HepG2 (cell line): ENCODE results near the gene MPST. TPM values are rescaled to one million over a fixed set of nuclear protein-coding genes. Genes with fewer than 3 reads are reported as not detected.

Experiments
- ATAC-seq: fragments of 200-7000 bp; cut with Tn5 transposase; 3 replicates; pipeline ENCODE4 v1.9.1; 2020; ENCODE audit warnings: mild to moderate bottlenecking, moderate library complexity
- BruUV-seq: library from RNA; stranded (reverse); fragments of 400-500 nt; replicated peaks from 2 replicates; lab custom pipeline; 2021; lab: Mats Ljungman, UMichigan
- CTCF ChIA-PET: fragments of 300-600 bp; formaldehyde crosslinking; extraction: SDS; loops from one replicate; lab custom pipeline; 2021; ENCODE audit warnings: low total read pairs, inconsistent platforms, low intra/inter-chr PET ratio; lab: Yijun Ruan, JAX
- POLR2A ChIA-PET: fragments of 350-600 bp; sonication (Branson Sonifier 250); formaldehyde crosslinking; loops from one replicate; lab custom pipeline; 2020; ENCODE audit warnings: antibody characterized with exemption, inconsistent platforms; lab: Yijun Ruan, JAX
- DNase-seq: peaks from one replicate; pipeline ENCODE4 v3.0.0-alpha.2; 2015; ENCODE audit warnings: low spot score
- FAIRE-seq: peaks from 3 replicates; lab custom pipeline; 2011; peaks lifted over from hg19 to GRCh38; lab: Jason Lieb, UNC
- H2AFZ ChIP-seq: one replicate; pipeline ENCODE4 v1.6.1; 2011; ENCODE audit warnings: low read length, inconsistent platforms
- H3K27ac ChIP-seq: fragments of 300-600 bp; 3 replicates; pipeline ENCODE4 v1.8.0; 2011; ENCODE audit warnings: mixed run types, mild to moderate bottlenecking, mixed read lengths, low read length, inconsistent platforms; ENCODE audit not compliant: insufficient read depth; ENCODE audit errors: extremely low read length
- H3K27me3 ChIP-seq, 2 experiments: fragments of 200-600 bp in 1 of 2; 2 replicates in 1 of 2; 3 replicates in 1 of 2; pipeline versions ENCODE4 v1.6.0 to v1.8.0; 2011; ENCODE audit warnings: low read length in 2 of 2, mild to moderate bottlenecking in 2 of 2, moderate library complexity in 2 of 2, inconsistent platforms in 1 of 2; ENCODE audit not compliant: insufficient read depth in 2 of 2, control insufficient read depth in 1 of 2
- H3K36me3 ChIP-seq, 2 experiments: fragments of 200-600 bp in 1 of 2; replicated peaks in 1 of 2; 2 replicates in 1 of 2; 3 replicates in 1 of 2; pipeline versions ENCODE4 v1.5.1 to v1.8.0; 2011; ENCODE audit warnings: low read length in 2 of 2, inconsistent platforms in 1 of 2; ENCODE audit not compliant: insufficient read depth in 2 of 2, control insufficient read depth in 1 of 2
- H3K4me1 ChIP-seq: 2 replicates; pipeline ENCODE4 v1.5.1; 2012; ENCODE audit warnings: low read length, inconsistent platforms; ENCODE audit not compliant: insufficient read depth
- H3K4me2 ChIP-seq: 2 replicates; pipeline ENCODE4 v1.6.0; 2011; ENCODE audit warnings: low read depth, low read length, inconsistent platforms
- H3K4me3 ChIP-seq, 3 experiments: fragments of 200-600 bp in 1 of 3; sonication (generic), shearing (Covaris generic) in 1 of 3; replicated peaks in 1 of 3; 2 replicates each; pipeline ENCODE4 v1.5.1; 2011 to 2016; ENCODE audit warnings: low read length in 3 of 3, inconsistent platforms in 2 of 3, low read depth in 2 of 3, mild to moderate bottlenecking in 2 of 3, control low read depth in 1 of 3, mixed read lengths in 1 of 3; ENCODE audit not compliant: insufficient read depth in 1 of 3
- H3K79me2 ChIP-seq: one replicate; pipeline ENCODE4 v1.6.1; 2011; ENCODE audit warnings: low read length, inconsistent platforms; ENCODE audit not compliant: insufficient read depth
- H3K9ac ChIP-seq: 2 replicates; pipeline ENCODE4 v1.6.0; 2011; ENCODE audit warnings: mild to moderate bottlenecking, low read depth, low read length, inconsistent platforms; ENCODE audit not compliant: insufficient read depth
- H3K9me3 ChIP-seq: 2 replicates; pipeline ENCODE4 v1.5.1; 2012; ENCODE audit warnings: mild to moderate bottlenecking, low read length
- H4K20me1 ChIP-seq: 2 replicates; pipeline ENCODE4 v1.6.0; 2011; ENCODE audit warnings: inconsistent platforms, mild to moderate bottlenecking, low read length, moderate library complexity; ENCODE audit not compliant: insufficient read depth
- ERF ChIP-seq: IDR thresholded peaks from 2 replicates; pipeline ENCODE4 v1.6.1; 2018; ENCODE audit warnings: missing biosample characterization, missing genetic modification reagents
- KAT8 ChIP-seq: IDR thresholded peaks from 2 replicates; pipeline ENCODE4 v1.6.1; 2016; ENCODE audit warnings: missing genetic modification reagents, missing compliant biosample characterization
- MIER3 ChIP-seq: IDR thresholded peaks from 2 replicates; pipeline ENCODE4 v1.6.1; 2016; ENCODE audit warnings: missing compliant biosample characterization, borderline replicate concordance
- NR2F2 ChIP-seq: IDR thresholded peaks from 2 replicates; pipeline ENCODE4 v1.6.1; 2012; ENCODE audit warnings: low read depth, inconsistent platforms, borderline replicate concordance
- RAD21 ChIP-seq: fragments of 450-650 bp; formaldehyde crosslinking; IDR thresholded peaks from 2 replicates; pipeline ENCODE4 v1.5.0; 2020; ENCODE audit warnings: mild to moderate bottlenecking
- SETDB1 ChIP-seq: sonication (generic); formaldehyde crosslinking; IDR thresholded peaks from 2 replicates; pipeline ENCODE4 v1.5.1; 2020; ENCODE audit warnings: missing genetic modification reagents, mild to moderate bottlenecking, borderline replicate concordance
- STAT5B ChIP-seq: sonication (generic); formaldehyde crosslinking; IDR thresholded peaks from 2 replicates; pipeline ENCODE4 v1.4.0; 2020; ENCODE audit warnings: missing genetic modification reagents
- SUZ12 ChIP-seq: fragments of 150-350 bp; IDR thresholded peaks from 2 replicates; pipeline ENCODE4 v1.6.1; 2014; ENCODE audit warnings: low read depth, low read length
- ZBTB7B ChIP-seq: sonication (generic); formaldehyde crosslinking; IDR thresholded peaks from 2 replicates; pipeline ENCODE4 v1.4.0; 2020; ENCODE audit warnings: missing genetic modification reagents
- ZMAT3 ChIP-seq: sonication (generic); formaldehyde crosslinking; conservative IDR thresholded peaks from 2 replicates; pipeline ENCODE4 v1.7.0; 2021; ENCODE audit warnings: missing genetic modification reagents
- ZNF232 ChIP-seq: sonication (generic); formaldehyde crosslinking; IDR thresholded peaks from 2 replicates; pipeline ENCODE4 v1.4.0; 2020; ENCODE audit warnings: missing genetic modification reagents, borderline replicate concordance
- ZNF296 ChIP-seq: sonication (generic); formaldehyde crosslinking; conservative IDR thresholded peaks from 2 replicates; pipeline ENCODE4 v1.5.0; 2020; ENCODE audit warnings: mild to moderate bottlenecking, missing genetic modification reagents
- ZNF484 ChIP-seq: sonication (generic); formaldehyde crosslinking; IDR thresholded peaks from 2 replicates; pipeline ENCODE4 v1.5.1; 2020; ENCODE audit warnings: mild to moderate bottlenecking, low read depth, missing genetic modification reagents, borderline replicate concordance
- WGBS: methylation state at CpG from one replicate; pipeline ENCODE4 v1.1.6; 2017; ENCODE audit warnings: low lambda C conversion rate; 5-methylcytosine and 5-hydroxymethylcytosine counted together
- in situ Hi-C: cut with HindIII; loops from 2 replicates; pipeline ENCODE4 v1.10.0; 2017; ENCODE audit warnings: low pct_unique_long_range_greater_than_20kb; ENCODE audit not compliant: extremely low pct_ligation_motif_present
- intact Hi-C: fragments of 100-400 bp; cut with micrococcal nuclease; formaldehyde crosslinking; loops from one replicate; pipeline ENCODE4 v1.10.0; 2022; ENCODE audit not compliant: unreplicated experiment
- polyA plus RNA-seq, 8 experiments: library from polyadenylated mRNA; depleted of rRNA in 3 of 8; stranded (reverse) in 7 of 8; unstranded in 1 of 8; fragments of >200 nt; fragmentation: Illumina TruSeq in 4 of 8; extraction: Trizol in 4 of 8; gene quantifications; 2 replicates each; pipeline versions ENCODE4 v1.2.1 to v1.2.3, GENCODE V29; 2011 to 2016; ENCODE audit warnings: low read depth in 4 of 8, missing spikeins in 1 of 8, mixed read lengths in 1 of 8; ENCODE audit not compliant: insufficient read depth in 1 of 8
- total RNA-seq, 5 experiments: library from RNA; depleted of rRNA; stranded (reverse); fragments of >200 nt; fragmentation: Illumina TruSeq; extraction: Trizol; gene quantifications; 2 replicates each; pipeline ENCODE4 v1.2.3, GENCODE V29; 2016; ENCODE audit warnings: low read depth in 1 of 5
- TF ChIP-seq, protein P1 (sequence below): sonication (generic); formaldehyde crosslinking; IDR thresholded peaks from 2 replicates; pipeline ENCODE4 v1.8.1; 2023; ENCODE audit warnings: mild to moderate bottlenecking, inconsistent platforms, moderate library complexity, missing genetic modification reagents, borderline replicate concordance
- TF ChIP-seq, protein P2 (sequence below): sonication (generic); formaldehyde crosslinking; conservative IDR thresholded peaks from 2 replicates; pipeline ENCODE4 v1.8.0; 2022; ENCODE audit warnings: low read depth, missing genetic modification reagents
- TF ChIP-seq, protein P3 (sequence below): sonication (generic); formaldehyde crosslinking; IDR thresholded peaks from 2 replicates; pipeline ENCODE4 v1.4.0; 2020; ENCODE audit warnings: low read depth, missing genetic modification reagents

MPST gene
- total and polyA plus RNA-seq, 2 of the 13 experiments (the other 11 are each of a cell fraction or from before 2014, with no cell fraction given), result 133 to 141 TPM

DNA sequence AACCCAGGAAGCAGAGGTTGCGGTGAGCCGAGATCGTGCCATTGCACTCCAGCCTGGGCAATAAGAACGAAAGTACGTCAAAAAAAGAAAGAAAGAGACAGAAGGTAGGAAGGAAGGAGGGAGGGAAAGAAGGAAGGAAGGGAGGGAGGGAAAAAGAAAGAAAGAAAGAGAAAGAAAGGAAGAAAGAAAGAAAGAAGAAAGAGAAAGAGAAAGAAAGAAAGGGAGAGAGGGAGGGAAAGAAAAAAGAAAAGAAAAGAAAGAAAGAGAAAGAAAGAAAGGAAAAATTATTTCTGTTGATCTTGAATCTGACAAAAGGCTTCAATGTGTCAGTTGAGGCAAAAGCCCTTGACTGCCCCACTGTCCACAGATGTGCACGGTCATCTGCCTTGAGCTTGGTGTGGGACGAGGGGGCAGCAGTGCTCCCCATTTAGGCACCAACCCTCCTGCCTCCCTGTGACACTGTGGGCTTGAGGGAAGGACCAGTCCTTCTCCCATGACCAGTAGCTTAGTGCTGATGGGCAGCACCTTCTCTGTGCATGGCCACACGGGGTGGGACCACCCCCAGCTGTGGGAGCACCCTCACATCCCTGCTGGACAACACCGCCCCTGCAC lies 56.4 kb downstream of the MPST start (continued):
- TF ChIP-seq NR2F2, result no peak
- TF ChIP-seq ZMAT3 (CRISPR knock-in tag), result no peak

DNA sequence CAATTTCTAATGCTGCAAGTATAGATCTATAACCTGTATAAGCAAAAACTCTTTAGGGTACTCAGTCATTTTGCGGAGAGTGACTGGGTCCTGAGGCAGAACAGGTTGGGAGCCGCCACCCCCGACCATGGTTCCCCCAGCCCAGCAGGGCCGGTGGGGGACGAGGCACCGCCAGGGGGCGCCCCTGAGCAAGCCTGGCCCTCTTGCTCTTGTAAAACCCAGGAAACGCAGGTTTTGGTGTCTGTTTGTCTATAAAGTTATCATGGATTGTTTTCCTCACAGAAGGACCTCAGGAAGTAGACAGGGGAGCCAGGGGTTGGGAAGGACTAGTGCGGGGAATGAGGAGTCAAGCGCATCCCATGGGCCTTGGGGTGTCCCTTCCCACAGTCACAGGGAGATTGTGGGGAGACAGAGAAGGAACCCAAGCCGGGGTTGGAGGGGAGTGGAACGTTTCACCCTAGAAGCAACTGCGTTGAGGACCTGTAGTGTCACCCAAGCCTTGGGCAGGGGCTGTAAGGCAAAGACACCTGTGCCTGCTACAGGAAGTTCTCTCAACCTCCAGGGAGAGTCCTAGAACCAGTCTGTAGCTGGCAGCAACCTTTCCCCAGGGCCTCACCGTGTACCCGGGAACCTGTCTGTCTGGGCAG lies 58.4 kb downstream of the MPST start:
- in situ Hi-C loops, result no loop called here
- DNase-seq, result peak; percentile 29
- TF ChIP-seq, protein P1, sequence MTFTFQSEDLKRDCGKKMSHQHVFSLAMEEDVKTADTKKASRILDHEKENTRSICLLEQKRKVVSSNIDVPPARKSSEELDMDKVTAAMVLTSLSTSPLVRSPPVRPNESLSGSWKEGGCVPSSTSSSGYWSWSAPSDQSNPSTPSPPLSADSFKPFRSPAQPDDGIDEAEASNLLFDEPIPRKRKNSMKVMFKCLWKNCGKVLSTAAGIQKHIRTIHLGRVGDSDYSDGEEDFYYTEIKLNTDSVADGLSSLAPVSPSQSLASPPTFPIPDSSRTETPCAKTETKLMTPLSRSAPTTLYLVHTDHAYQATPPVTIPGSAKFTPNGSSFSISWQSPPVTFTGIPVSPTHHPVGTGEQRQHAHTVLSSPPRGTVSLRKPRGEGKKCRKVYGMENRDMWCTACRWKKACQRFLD (CRISPR knock-in tag), result no peak
- TF ChIP-seq MIER3, result no peak
- 0 out of 2 replicates have a peak, but pooled peaks have one; percentile 36 for TF ChIP-seq ERF
- TF ChIP-seq ZBTB7B (CRISPR knock-in tag), result no peak
- peak; percentile 86 for TF ChIP-seq RAD21 (CRISPR knock-in tag)
- TF ChIP-seq STAT5B (CRISPR knock-in tag), result no peak
- TF ChIP-seq, protein P2, sequence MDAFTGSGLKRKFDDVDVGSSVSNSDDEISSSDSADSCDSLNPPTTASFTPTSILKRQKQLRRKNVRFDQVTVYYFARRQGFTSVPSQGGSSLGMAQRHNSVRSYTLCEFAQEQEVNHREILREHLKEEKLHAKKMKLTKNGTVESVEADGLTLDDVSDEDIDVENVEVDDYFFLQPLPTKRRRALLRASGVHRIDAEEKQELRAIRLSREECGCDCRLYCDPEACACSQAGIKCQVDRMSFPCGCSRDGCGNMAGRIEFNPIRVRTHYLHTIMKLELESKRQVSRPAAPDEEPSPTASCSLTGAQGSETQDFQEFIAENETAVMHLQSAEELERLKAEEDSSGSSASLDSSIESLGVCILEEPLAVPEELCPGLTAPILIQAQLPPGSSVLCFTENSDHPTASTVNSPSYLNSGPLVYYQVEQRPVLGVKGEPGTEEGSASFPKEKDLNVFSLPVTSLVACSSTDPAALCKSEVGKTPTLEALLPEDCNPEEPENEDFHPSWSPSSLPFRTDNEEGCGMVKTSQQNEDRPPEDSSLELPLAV (CRISPR knock-in tag), result no peak
- no peak for TF ChIP-seq ZNF484
- TF ChIP-seq SUZ12, result no peak
- no peak for TF ChIP-seq ZNF232 (CRISPR knock-in tag)
- TF ChIP-seq, protein P3, sequence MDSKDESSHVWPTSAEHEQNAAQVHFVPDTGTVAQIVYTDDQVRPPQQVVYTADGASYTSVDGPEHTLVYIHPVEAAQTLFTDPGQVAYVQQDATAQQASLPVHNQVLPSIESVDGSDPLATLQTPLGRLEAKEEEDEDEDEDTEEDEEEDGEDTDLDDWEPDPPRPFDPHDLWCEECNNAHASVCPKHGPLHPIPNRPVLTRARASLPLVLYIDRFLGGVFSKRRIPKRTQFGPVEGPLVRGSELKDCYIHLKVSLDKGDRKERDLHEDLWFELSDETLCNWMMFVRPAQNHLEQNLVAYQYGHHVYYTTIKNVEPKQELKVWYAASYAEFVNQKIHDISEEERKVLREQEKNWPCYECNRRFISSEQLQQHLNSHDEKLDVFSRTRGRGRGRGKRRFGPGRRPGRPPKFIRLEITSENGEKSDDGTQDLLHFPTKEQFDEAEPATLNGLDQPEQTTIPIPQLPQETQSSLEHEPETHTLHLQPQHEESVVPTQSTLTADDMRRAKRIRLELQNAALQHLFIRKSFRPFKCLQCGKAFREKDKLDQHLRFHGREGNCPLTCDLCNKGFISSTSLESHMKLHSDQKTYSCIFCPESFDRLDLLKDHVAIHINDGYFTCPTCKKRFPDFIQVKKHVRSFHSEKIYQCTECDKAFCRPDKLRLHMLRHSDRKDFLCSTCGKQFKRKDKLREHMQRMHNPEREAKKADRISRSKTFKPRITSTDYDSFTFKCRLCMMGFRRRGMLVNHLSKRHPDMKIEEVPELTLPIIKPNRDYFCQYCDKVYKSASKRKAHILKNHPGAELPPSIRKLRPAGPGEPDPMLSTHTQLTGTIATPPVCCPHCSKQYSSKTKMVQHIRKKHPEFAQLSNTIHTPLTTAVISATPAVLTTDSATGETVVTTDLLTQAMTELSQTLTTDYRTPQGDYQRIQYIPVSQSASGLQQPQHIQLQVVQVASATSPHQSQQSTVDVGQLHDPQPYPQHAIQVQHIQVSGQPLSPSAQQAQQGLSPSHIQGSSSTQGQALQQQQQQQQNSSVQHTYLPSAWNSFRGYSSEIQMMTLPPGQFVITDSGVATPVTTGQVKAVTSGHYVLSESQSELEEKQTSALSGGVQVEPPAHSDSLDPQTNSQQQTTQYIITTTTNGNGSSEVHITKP, result no peak
- no peak for TF ChIP-seq KAT8 (CRISPR knock-in tag)
- no peak for TF ChIP-seq SETDB1 (CRISPR knock-in tag)
- TF ChIP-seq ZNF296 (CRISPR knock-in tag), result no peak

More for the DNA sequence above, 58.4 kb downstream of the MPST start:
- CTCF ChIA-PET, result interaction anchor here (0.9 to 2.5 kb wide), 5 partner anchors 32 to 183 kb away, joined by 3 to 20 read pairs (median 5); no protein-coding TSS in a partner anchor
- Histone ChIP-seq H3K36me3 (no peaks in the 10 kb centered on the region), H3K79me2 (no peaks in the 10 kb centered on the region), H3K4me3 (no peak overlapping the region), H3K9ac (no peak overlapping the region), H3K27ac (no peak overlapping the region), H3K27me3 (no peaks in the 10 kb centered on the region; a peak in 1 of 5 replicates), H4K20me1 (no peaks in the 10 kb centered on the region), H2AFZ (no peak overlapping the region), H3K9me3 (no peaks in the 10 kb centered on the region; the same call in 1 of the 2 replicates), H3K4me2 (no peak overlapping the region), H3K4me1 (peaks cover 22% of the 10 kb centered on the region; the same call in 1 of the 2 replicates)
- ATAC-seq, result peak; percentile 70
- POLR2A ChIA-PET, result no interaction called here
- FAIRE-seq, result no peak
- no TSS peak for BruUV-seq
- intact Hi-C loops, result loop anchor here (1.0 to 5.0 kb wide), 2 partner anchors 69 to 121 kb away; partner anchors contain the start of gene IL2RB
- whole genome bisulfite sequencing, result 23% methylated on average over 14 of the region's 15 CpGs
